ENCODE data around the gene MINAR1.

The MINAR1 gene

GRCh38 chr15:79437275-79438000 is 5.3 kb downstream of the MINAR1 start:
- no peak overlapping the region for H3K4me3 ChIP-seq (replicated peaks in 1 of 2; ENCODE audit: low read depth in 2 of 2, low read length in 2 of 2)
- no peak for TF ChIP-seq CTCF (IDR thresholded peaks at IDR 0.05; ENCODE audit: low read depth, low read length)
- no peak for DNase-seq (ENCODE audit: low read depth in 2 of 2)

- no peak overlapping the region for H3K4me3 ChIP-seq (replicated peaks in 1 of 2; ENCODE audit: low read depth in 2 of 2, low read length in 2 of 2)
- no peak for TF ChIP-seq CTCF (IDR thresholded peaks at IDR 0.05; ENCODE audit: low read depth, low read length)
- DNase-seq (ENCODE audit: low read depth in 2 of 2) = no peak
These were observed 7.1 kb downstream of the MINAR1 start for GRCh38 chr15:79439236-79439635.

- no peak for TF ChIP-seq CTCF (IDR thresholded peaks at IDR 0.05; ENCODE audit: low read depth, low read length)
- H3K4me3 ChIP-seq (replicated peaks in 1 of 2; ENCODE audit: low read depth in 2 of 2, low read length in 2 of 2) = no peak overlapping the region
- no peak for DNase-seq (ENCODE audit: low read depth in 2 of 2)
These were observed 8.3 kb downstream of the MINAR1 start for GRCh38 chr15:79440355-79440908.

GRCh38 chr15:79442911-79443310 is 10.8 kb downstream of the MINAR1 start:
- no peak for TF ChIP-seq CTCF (IDR thresholded peaks at IDR 0.05; ENCODE audit: low read depth, low read length)
- H3K4me3 ChIP-seq (replicated peaks in 1 of 2; ENCODE audit: low read depth in 2 of 2, low read length in 2 of 2) = no peak overlapping the region
- no peak for DNase-seq (ENCODE audit: low read depth in 2 of 2)

- no peak overlapping the region for H3K4me3 ChIP-seq (replicated peaks in 1 of 2; ENCODE audit: low read depth in 2 of 2, low read length in 2 of 2)
- no peak for DNase-seq (ENCODE audit: low read depth in 2 of 2)
- no peak for TF ChIP-seq CTCF (IDR thresholded peaks at IDR 0.05; ENCODE audit: low read depth, low read length)
These were observed 14.9 kb downstream of the MINAR1 start for GRCh38 chr15:79447060-79447459.

- no peak for DNase-seq (ENCODE audit: low read depth in 2 of 2)
- TF ChIP-seq CTCF (IDR thresholded peaks at IDR 0.05; ENCODE audit: low read depth, low read length) = peak; percentile 30
These were observed 18.5 kb downstream of the MINAR1 start for GRCh38 chr15:79450648-79451047.

More at GRCh38 chr15:79450648-79451047, 18.5 kb downstream of the MINAR1 start:
- no peak overlapping the region for H3K4me3 ChIP-seq (replicated peaks in 1 of 2; ENCODE audit: low read depth in 2 of 2, low read length in 2 of 2)

Data from cardiac fibroblast (primary cell).